Erythroblast (primary cell): Measurements from ENCODE around the gene DCAF10.

Source experiments
- GATA1 ChIP-seq: IDR thresholded peaks from 2 replicates; pipeline ENCODE4 v1.6.1; 2011; ENCODE audit warnings: low read depth, mild to moderate bottlenecking, control low read depth, low read length, moderate library complexity
- POLR2A ChIP-seq: IDR thresholded peaks from 2 replicates; pipeline ENCODE4 v1.6.1; 2011; ENCODE audit warnings: mild to moderate bottlenecking, low read length

DNA sequence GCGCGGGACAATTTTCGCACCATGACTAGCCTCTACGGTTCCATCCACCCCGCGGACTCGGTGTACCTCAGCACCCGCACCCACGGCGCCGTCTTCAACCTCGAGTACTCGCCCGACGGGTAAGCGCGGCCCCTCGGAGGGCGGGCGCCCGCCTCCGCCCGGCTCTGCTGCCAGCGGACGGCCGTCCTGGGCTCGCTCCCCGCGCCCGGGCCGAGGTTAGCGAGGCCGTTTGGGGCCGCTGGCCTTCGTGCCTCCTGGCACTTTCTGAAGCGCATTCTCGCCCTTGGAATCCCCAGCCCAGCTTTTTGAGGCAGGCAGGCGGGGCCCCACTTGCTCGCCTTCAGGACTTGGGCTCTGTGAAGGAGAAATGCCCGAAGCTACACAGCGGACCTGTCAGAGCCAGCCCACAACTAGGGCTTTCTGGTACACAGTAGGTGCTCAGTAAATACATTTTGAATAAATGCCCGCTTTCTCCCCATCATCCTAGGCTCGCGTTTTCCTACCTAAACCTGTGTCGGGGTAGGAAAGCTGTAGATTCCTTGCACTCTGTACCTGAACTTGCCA, 772 bp downstream of the DCAF10 start:
- TF ChIP-seq POLR2A (no peak), GATA1 (no peak)
